Esophagus (tissue), 2 donors: ENCODE data around the gene NUSAP1. TPM values are rescaled to one million over a fixed set of nuclear protein-coding genes. Genes with fewer than 3 reads are reported as not detected.

Experiments used
- H3K27ac ChIP-seq, 2 donors: one replicate each; pipeline ENCODE4 v1.5.1; 2013; ENCODE audit warnings: low read depth in 2 of 2, mild to moderate bottlenecking in 2 of 2, inconsistent platforms in 1 of 2, low read length in 1 of 2, moderate library complexity in 1 of 2
- H3K27me3 ChIP-seq, 2 donors: one replicate each; pipeline ENCODE4 v1.6.1; 2013; ENCODE audit warnings: low read length in 2 of 2, control low read depth in 1 of 2, mild to moderate bottlenecking in 1 of 2; ENCODE audit not compliant: insufficient read depth in 2 of 2, control insufficient read depth in 1 of 2
- H3K36me3 ChIP-seq, 2 donors: one replicate each; pipeline ENCODE4 v1.6.1; 2013; ENCODE audit warnings: low read length in 1 of 2; ENCODE audit not compliant: control insufficient read depth in 2 of 2, insufficient read depth in 2 of 2
- H3K4me1 ChIP-seq, 2 donors: one replicate each; pipeline ENCODE4 v1.6.1; 2013; ENCODE audit warnings: low read length in 1 of 2; ENCODE audit not compliant: control insufficient read depth in 2 of 2, insufficient read depth in 2 of 2
- H3K4me3 ChIP-seq, 2 donors: one replicate each; pipeline ENCODE4 v1.5.1; 2013; ENCODE audit warnings: low read length in 2 of 2, mild to moderate bottlenecking in 2 of 2, low read depth in 1 of 2, moderate library complexity in 1 of 2
- H3K9me3 ChIP-seq, 2 donors: one replicate each; pipeline ENCODE4 v1.6.1; 2013; ENCODE audit warnings: mild to moderate bottlenecking in 2 of 2, low read depth in 1 of 2, low read length in 1 of 2, moderate library complexity in 1 of 2; ENCODE audit not compliant: control insufficient read depth in 2 of 2, insufficient read depth in 1 of 2
- WGBS, 2 donors: extraction: QIAGEN DNeasy Blood & Tissue Kit; methylation state at CpG; one replicate each; pipeline ENCODE4 v1.1.7; 2013; 5-methylcytosine and 5-hydroxymethylcytosine counted together
- polyA plus RNA-seq, 2 donors: library from polyadenylated mRNA; stranded (reverse); fragments of 200-250 nt; gene quantifications; one replicate each; pipeline ENCODE4 v1.2.3, GENCODE V29; 2013
- donor health status: healthy with polysubstance abuse.
- donor health status: Bipolar disorder and iron deficiency.

The NUSAP1 gene
- polyA plus RNA-seq, 2 donors: 16.6 to 28.0 TPM

- peaks cover 3 to 6% of the 10 kb centered on the region in 2 donors for H3K36me3 ChIP-seq
- no peak overlapping the region for H3K4me3 ChIP-seq
- no peaks in the 10 kb centered on the region for H3K9me3 ChIP-seq
- H3K4me1 ChIP-seq: no peaks in the 10 kb centered on the region
- 84 to 87% methylated on average over 3 of the region's 3 CpGs for WGBS, 2 donors
- H3K27ac ChIP-seq: no peak overlapping the region
- H3K27me3 ChIP-seq: no peaks in the 10 kb centered on the region
These were observed 63.4 kb downstream of the NUSAP1 start for GRCh38 chr15:41396111-41396510.

- no peaks in the 10 kb centered on the region for H3K36me3 ChIP-seq
- H3K4me1 ChIP-seq: peaks cover 0 to 6% of the 10 kb centered on the region in 2 donors
- no peaks in the 10 kb centered on the region for H3K9me3 ChIP-seq
- H3K27ac ChIP-seq: peak overlapping the region; percentile 90 to 95
- H3K4me3 ChIP-seq: peak overlapping the region; percentile 85 to 91
- 5 to 7% methylated on average over 9 of the region's 9 CpGs for WGBS, 2 donors
- H3K27me3 ChIP-seq: no peaks in the 10 kb centered on the region
These were observed 69.2 kb downstream of the NUSAP1 start for GRCh38 chr15:41401904-41402267.

- H3K27ac ChIP-seq: no peak overlapping the region
- H3K9me3 ChIP-seq: no peaks in the 10 kb centered on the region
- H3K36me3 ChIP-seq: no peaks in the 10 kb centered on the region
- WGBS, 2 donors: 83 to 88% methylated on average over 5 of the region's 5 CpGs
- peaks cover 0 to 2% of the 10 kb centered on the region in 2 donors for H3K4me1 ChIP-seq
- no peak overlapping the region for H3K4me3 ChIP-seq
- no peaks in the 10 kb centered on the region for H3K27me3 ChIP-seq
These were observed 74.7 kb downstream of the NUSAP1 start for GRCh38 chr15:41407341-41407740.

- WGBS, 2 donors: 51 to 60% methylated on average over 2 of the region's 2 CpGs
- Histone ChIP-seq H3K27ac (no peak overlapping the region), H3K9me3 (no peaks in the 10 kb centered on the region), H3K4me1 (no peaks in the 10 kb centered on the region), H3K4me3 (no peak overlapping the region), H3K27me3 (no peaks in the 10 kb centered on the region), H3K36me3 (no peaks in the 10 kb centered on the region)
These were observed 75.6 kb downstream of the NUSAP1 start for GRCh38 chr15:41408234-41408641.

- 50 to 56% methylated on average over 2 of the region's 2 CpGs for WGBS, 2 donors
- H3K4me3 ChIP-seq: no peak overlapping the region
- H3K4me1 ChIP-seq: peaks cover 0 to 4% of the 10 kb centered on the region in 2 donors
- no peaks in the 10 kb centered on the region for H3K36me3 ChIP-seq
- no peak overlapping the region for H3K27ac ChIP-seq
- no peaks in the 10 kb centered on the region for H3K27me3 ChIP-seq
- no peaks in the 10 kb centered on the region for H3K9me3 ChIP-seq
These were observed 78.3 kb downstream of the NUSAP1 start for GRCh38 chr15:41411031-41411430.

- Histone ChIP-seq H3K27me3 (no peaks in the 10 kb centered on the region), H3K4me1 (peaks cover 2 to 5% of the 10 kb centered on the region in 2 donors), H3K4me3 (no peak overlapping the region), H3K36me3 (no peaks in the 10 kb centered on the region), H3K9me3 (no peaks in the 10 kb centered on the region), H3K27ac (no peak overlapping the region)
- 72 to 73% methylated on average over 3 of the region's 3 CpGs for WGBS, 2 donors
These were observed 78.8 kb downstream of the NUSAP1 start for GRCh38 chr15:41411441-41411840.

GRCh38 chr15:41416128-41416741, 83.6 kb downstream of the NUSAP1 start:
- Histone ChIP-seq H3K4me1 (peaks cover 2 to 5% of the 10 kb centered on the region in 2 donors), H3K27ac (peak overlapping the region; percentile 76 to 92), H3K27me3 (no peaks in the 10 kb centered on the region), H3K9me3 (no peaks in the 10 kb centered on the region), H3K4me3 (peak overlapping the region; percentile 87 to 88), H3K36me3 (no peaks in the 10 kb centered on the region)
- 31% methylated on average over 20 of the region's 20 CpGs for WGBS, 2 donors

GRCh38 chr15:41416742-41417417, 84.2 kb downstream of the NUSAP1 start, which contains the start of gene RTF1:
Gene RTF1 (plus strand): TSS chr15:41417095. CDS start chr15:41417116, 21 bp downstream.
- peaks cover 2 to 5% of the 10 kb centered on the region in 2 donors for H3K4me1 ChIP-seq
- no peaks in the 10 kb centered on the region for H3K36me3 ChIP-seq
- 0 to 1% methylated on average over 69 to 74 of the region's 74 CpGs for WGBS, 2 donors
- no peaks in the 10 kb centered on the region for H3K9me3 ChIP-seq
- peak within 1 kb of the TSS; percentile 86 to 92 for H3K27ac ChIP-seq
- H3K27me3 ChIP-seq: no peaks in the 10 kb centered on the region
- H3K4me3 ChIP-seq: peak within 1 kb of the TSS; percentile 87 to 88

GRCh38 chr15:41417418-41418195, 84.9 kb downstream of the NUSAP1 start:
- H3K27me3 ChIP-seq: no peaks in the 10 kb centered on the region
- no peaks in the 10 kb centered on the region for H3K36me3 ChIP-seq
- 0 to 1% methylated on average over 35 to 37 of the region's 37 CpGs for WGBS, 2 donors
- peak overlapping the region; percentile 87 to 88 for H3K4me3 ChIP-seq
- H3K9me3 ChIP-seq: no peaks in the 10 kb centered on the region
- peak overlapping the region; percentile 86 to 91 for H3K27ac ChIP-seq
- H3K4me1 ChIP-seq: peaks cover 2 to 5% of the 10 kb centered on the region in 2 donors
